ENCODE data around the gene CLEC2L.

DNA sequence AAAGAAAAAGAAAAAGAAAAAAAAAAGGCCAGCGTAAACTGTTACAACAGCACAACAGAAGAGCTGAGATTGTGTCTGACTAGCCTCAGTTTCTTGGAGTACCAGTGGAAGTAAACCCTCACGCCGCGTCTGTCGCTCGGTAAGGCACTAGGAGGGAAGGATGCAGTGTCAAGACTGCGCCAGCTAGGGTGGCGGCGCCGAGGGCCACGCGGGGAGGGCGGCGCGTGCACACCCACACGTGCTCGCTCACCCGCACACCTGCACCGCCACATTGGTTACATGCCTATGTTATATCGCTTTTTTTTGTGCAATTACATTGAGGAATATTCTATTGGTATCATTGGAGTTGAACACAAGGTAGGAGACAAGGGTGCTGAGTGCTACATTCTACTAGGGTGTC lies 48.2 kb downstream of the CLEC2L start:
- TF ChIP-seq POLR2A (IDR thresholded peaks at IDR 0.05) (no peak), POLR2AphosphoS5 (IDR thresholded peaks at IDR 0.05) (no peak)
- TF ChIP-seq, protein P1, sequence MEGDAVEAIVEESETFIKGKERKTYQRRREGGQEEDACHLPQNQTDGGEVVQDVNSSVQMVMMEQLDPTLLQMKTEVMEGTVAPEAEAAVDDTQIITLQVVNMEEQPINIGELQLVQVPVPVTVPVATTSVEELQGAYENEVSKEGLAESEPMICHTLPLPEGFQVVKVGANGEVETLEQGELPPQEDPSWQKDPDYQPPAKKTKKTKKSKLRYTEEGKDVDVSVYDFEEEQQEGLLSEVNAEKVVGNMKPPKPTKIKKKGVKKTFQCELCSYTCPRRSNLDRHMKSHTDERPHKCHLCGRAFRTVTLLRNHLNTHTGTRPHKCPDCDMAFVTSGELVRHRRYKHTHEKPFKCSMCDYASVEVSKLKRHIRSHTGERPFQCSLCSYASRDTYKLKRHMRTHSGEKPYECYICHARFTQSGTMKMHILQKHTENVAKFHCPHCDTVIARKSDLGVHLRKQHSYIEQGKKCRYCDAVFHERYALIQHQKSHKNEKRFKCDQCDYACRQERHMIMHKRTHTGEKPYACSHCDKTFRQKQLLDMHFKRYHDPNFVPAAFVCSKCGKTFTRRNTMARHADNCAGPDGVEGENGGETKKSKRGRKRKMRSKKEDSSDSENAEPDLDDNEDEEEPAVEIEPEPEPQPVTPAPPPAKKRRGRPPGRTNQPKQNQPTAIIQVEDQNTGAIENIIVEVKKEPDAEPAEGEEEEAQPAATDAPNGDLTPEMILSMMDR (IDR thresholded peaks at IDR 0.05), result no peak

Measured in prostate gland (tissue), 2 donors.